ENCODE measurements around the gene PIP4P1.
"Not testable (repeated sequence)": the region's sequence is repeated elsewhere in the genome, so short reads cannot be mapped to it uniquely, and the experiment has no call there.

The PIP4P1 gene

GRCh38 chr14:20461225-20462141 is at the start of gene PIP4P1:
PIP4P1 (minus strand) TSS chr14:20461434; CDS start chr14:20461325, 109 bp downstream.
- peak; percentile 98 for DNase-seq

GRCh38 chr14:20508367-20508766 is 47.1 kb upstream of the PIP4P1 start:
- no peak for DNase-seq

GRCh38 chr14:20507537-20507936 is 46.3 kb upstream of the PIP4P1 start:
- DNase-seq: not testable (repeated sequence)

GRCh38 chr14:20506752-20507151 is 45.5 kb upstream of the PIP4P1 start:
- DNase-seq: not testable (repeated sequence)

DNA sequence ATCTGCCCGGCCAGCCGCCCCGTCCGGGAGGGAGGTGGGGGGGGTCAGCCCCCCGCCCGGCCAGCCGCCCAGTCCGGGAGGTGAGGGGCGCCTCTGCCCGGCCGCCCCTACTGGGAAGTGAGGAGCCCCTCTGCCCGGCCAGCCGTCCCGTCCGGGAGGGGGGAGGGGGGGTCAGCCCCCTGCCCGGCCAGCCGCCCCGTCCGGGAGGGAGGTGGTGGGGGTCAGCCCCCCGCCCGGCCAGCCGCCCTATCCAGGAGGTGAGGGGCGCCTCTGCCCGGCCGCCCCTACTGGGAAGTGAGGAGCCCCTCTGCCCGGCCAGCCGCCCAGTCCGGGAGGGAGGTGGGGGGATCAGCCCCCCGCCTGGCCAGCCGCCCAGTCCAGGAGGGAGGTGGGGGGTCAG is 45.0 kb upstream of the PIP4P1 start:
- DNase-seq: not testable (repeated sequence)

- no peak for DNase-seq
Observed at GRCh38 chr14:20503898-20504297, 42.7 kb upstream of the PIP4P1 start.

DNA sequence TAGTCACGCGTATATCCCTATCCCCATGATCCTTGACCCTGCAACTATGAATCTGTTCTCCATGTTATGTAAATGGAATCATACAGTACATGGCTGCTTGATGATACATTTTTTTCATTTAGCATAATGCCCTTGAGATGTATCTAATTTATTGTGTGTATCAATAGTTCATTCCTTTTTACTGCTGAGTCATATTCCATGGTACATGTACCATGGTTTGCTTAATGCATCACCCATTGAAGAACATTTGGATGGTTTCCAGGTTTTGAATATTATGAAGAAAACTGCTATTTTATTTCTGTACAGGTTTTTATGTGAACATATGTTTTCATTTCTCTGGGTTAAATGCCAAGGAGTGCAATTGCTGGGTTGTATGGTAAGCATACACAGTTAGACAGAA is 40.1 kb upstream of the PIP4P1 start:
- DNase-seq: no peak

DNA sequence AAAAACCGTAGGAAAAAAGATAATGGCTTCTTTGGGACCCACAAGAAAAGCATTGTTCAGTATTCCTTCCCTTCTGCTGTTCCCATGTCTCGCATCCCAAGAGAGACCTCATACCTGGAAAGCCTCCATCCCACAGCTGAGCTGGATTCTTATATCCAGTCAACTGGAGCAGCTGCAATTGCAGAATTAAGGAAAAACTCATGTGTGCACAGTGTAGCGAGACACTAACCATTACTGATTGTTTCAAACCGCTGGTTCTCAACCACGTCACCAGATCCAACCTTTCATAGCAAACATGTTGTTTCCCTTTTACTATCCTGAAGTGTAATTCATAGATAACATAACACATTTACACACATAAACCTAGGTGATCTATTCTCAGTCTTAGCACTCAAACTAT is 38.6 kb upstream of the PIP4P1 start:
- DNase-seq: no peak

- DNase-seq: no peak
Observed at GRCh38 chr14:20499108-20499507, 37.9 kb upstream of the PIP4P1 start.

DNA sequence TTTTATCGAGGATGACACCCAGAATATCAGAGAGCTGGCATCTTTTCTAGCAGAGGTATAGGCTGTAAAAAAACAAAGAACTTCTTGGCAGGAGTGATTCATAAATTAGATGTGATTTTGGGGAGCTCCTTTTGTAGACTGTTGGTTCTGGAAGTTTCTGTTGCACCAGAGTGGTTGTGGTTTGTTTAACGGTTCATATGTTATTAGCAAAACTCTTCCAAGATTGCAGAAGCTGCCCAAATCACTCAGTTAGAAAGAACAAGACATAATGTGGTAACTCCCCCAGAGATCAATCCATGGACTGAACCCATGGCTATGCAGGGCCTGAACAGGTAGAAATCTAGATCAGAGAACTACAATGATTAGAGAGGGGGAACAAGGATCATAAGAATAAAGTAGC is 37.4 kb upstream of the PIP4P1 start:
- DNase-seq: no peak

- no peak for DNase-seq
Observed at GRCh38 chr14:20494935-20495766, 33.9 kb upstream of the PIP4P1 start.

GRCh38 chr14:20493634-20494033 is 32.4 kb upstream of the PIP4P1 start:
- no peak for DNase-seq

GRCh38 chr14:20492486-20492885 is 31.3 kb upstream of the PIP4P1 start:
- DNase-seq: no peak

GRCh38 chr14:20490563-20490962 is 29.3 kb upstream of the PIP4P1 start:
- no peak for DNase-seq

GRCh38 chr14:20489093-20489994 is 28.1 kb upstream of the PIP4P1 start:
- no peak for DNase-seq

GRCh38 chr14:20487396-20487725 is 26.1 kb upstream of the PIP4P1 start:
- DNase-seq: no peak

DNA sequence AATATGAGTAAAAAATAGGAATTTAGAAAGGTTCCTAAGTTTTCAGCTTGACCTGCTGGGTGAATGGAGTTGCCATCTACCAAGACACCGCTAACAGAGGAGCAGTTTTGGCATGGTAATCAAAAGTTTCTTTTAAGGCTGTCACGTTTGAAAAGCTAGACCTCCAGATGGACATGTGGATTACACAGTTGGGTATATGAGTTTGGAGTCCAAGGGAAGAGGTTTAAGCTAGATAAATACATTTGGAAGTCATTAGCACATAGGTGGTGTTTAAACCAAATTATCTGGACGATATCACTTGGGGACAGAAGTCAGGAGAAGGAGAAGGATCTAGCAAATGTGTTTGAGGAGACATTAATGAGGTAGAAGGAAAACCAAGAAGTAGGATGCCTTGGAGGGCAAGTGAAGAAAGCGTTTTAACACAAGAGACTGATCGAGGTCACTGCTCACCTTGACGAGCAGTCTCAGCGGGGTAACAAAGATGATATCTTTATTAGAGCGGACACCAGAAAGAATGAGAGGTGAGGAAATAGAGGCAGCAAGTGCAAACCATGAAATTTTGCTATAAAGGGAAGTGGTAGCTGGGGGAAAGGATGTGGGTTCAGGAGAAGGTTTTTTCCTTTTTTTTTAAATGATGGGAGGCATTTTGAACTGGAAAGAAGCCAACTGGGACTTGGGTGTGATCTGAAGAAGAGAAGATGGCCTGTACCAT is 25.6 kb upstream of the PIP4P1 start:
- no peak for DNase-seq

- no peak for DNase-seq
Observed at GRCh38 chr14:20485900-20486299, 24.7 kb upstream of the PIP4P1 start.

DNA sequence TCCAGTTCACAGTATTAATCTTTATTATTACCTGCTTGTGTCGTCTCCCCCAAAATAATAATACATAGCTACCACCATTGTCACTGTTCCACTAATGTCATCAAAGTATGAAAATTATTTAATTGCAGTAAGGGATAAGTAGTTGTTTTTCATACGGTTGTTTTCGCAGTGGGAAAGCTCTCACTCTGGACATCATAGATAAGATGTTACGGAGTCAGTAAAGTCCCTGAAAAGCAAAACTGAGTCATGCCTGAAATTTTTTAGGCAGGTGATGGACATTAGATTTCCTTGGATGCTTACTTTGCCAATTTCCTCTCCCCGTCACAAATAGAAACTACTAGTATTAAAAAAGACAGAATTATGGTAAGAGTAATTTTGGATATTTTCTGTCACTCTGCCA is 21.1 kb upstream of the PIP4P1 start:
- DNase-seq: no peak

DNA sequence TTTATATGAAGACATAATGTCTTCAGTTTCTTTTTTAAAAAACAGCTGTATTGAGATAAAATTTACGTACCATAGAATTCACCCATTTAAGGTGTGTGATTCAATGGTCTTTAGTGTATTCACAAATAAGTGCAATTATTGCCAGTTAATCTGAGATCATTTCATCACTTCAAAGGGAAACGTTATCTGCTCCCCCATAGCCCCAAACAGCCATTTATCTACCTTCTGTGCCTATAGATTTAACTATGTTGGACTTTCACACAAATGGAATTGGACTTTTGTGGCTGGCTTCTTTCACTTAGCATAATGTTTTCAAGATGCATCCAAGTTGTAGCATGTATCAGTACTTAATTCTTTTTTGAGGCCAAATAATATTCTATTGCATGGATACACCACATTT is 17.7 kb upstream of the PIP4P1 start:
- DNase-seq: no peak

GRCh38 chr14:20477211-20477876 is 16.1 kb upstream of the PIP4P1 start:
- DNase-seq: no peak

- DNase-seq: no peak
Observed at GRCh38 chr14:20476776-20477175, 15.5 kb upstream of the PIP4P1 start.
